ENCODE data around the gene ASB6.

DNA sequence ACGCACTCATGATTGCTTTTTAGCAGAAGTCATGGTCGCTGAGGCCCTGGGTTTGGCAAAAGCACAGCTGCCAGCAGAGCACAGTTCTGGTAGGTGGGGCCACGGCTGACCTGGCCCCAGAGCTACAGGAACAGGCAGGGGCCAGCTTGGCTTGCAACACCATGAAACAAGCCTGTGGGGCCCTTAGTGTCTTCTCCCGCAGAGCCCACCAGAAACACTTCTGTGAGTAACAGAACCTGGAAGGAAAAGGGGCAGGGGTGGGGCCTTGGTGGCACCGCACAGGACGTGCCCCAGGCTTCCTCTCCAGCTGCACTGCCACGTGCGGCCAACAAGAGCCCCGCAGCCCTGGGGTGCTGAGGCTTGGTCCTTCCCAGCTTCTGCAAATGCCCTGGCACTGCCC, 4.8 kb downstream of the ASB6 start:
- TF ChIP-seq, protein P1, sequence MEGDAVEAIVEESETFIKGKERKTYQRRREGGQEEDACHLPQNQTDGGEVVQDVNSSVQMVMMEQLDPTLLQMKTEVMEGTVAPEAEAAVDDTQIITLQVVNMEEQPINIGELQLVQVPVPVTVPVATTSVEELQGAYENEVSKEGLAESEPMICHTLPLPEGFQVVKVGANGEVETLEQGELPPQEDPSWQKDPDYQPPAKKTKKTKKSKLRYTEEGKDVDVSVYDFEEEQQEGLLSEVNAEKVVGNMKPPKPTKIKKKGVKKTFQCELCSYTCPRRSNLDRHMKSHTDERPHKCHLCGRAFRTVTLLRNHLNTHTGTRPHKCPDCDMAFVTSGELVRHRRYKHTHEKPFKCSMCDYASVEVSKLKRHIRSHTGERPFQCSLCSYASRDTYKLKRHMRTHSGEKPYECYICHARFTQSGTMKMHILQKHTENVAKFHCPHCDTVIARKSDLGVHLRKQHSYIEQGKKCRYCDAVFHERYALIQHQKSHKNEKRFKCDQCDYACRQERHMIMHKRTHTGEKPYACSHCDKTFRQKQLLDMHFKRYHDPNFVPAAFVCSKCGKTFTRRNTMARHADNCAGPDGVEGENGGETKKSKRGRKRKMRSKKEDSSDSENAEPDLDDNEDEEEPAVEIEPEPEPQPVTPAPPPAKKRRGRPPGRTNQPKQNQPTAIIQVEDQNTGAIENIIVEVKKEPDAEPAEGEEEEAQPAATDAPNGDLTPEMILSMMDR (IDR thresholded peaks at IDR 0.05; ENCODE audit: insufficient read depth, low read length, poor library complexity, severe bottlenecking): no peak
- TF ChIP-seq EZH2phosphoT487 (conservative IDR thresholded peaks at IDR 0.05; ENCODE audit: low read length): no peak

Data from SU-DHL-6 (cell line).